ENCODE measurements around the gene PRDM1. TPM values are rescaled to one million over a fixed set of nuclear protein-coding genes. Genes with fewer than 3 reads are reported as not detected.
"Not testable (repeated sequence)": the region's sequence is repeated elsewhere in the genome, so short reads cannot be mapped to it uniquely, and the experiment has no call there.

PRDM1 gene
- total RNA-seq, 1 experiment from 2014 or later: 0.11 TPM

DNA sequence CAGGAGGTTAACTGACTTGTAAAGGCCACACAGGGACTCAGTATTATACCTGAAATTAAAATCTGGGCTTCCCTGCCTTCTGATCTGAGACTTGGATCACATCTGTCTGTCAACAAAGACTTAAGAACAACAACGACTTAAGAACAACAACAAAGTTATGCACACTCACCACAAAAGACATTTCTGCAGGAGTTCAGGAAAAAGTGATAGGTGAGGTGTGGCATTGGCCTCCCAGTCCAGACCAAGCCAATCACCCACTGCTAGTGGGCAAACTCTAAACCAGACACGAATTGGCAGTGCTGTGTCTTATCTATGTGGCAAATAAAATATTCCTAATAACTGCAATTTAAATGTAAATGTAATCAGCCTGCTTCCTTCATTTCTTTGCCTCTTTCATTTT lies 61.3 kb downstream of the PRDM1 start:
- Histone ChIP-seq H4K20me1 (ENCODE audit: insufficient read depth, low read depth, low read length) (no peaks in the 10 kb centered on the region), H3K4me3 (ENCODE audit: low read length) (no peak overlapping the region), H3K27ac (ENCODE audit: low read length) (no peak overlapping the region), H3K9ac (ENCODE audit: low read length) (no peak overlapping the region), H3K9me2 (replicated peaks; ENCODE audit: insufficient read depth, low read length) (no peaks in the 10 kb centered on the region), H3K27me3 (ENCODE audit: low read length) (no peaks in the 10 kb centered on the region), H3K4me2 (ENCODE audit: low read depth, low read length, poor library complexity, severe bottlenecking) (no peak overlapping the region), H2AFZ (ENCODE audit: low read length) (no peak overlapping the region), H3K79me2 (ENCODE audit: low read length) (no peaks in the 10 kb centered on the region), H3K4me1 (ENCODE audit: low read length) (peaks cover 4% of the 10 kb centered on the region), H3K36me3 (ENCODE audit: insufficient read depth, low read length) (no peaks in the 10 kb centered on the region), H3K9me3 (ENCODE audit: low read length) (no peaks in the 10 kb centered on the region)
- DNase-seq: no peak

DNA sequence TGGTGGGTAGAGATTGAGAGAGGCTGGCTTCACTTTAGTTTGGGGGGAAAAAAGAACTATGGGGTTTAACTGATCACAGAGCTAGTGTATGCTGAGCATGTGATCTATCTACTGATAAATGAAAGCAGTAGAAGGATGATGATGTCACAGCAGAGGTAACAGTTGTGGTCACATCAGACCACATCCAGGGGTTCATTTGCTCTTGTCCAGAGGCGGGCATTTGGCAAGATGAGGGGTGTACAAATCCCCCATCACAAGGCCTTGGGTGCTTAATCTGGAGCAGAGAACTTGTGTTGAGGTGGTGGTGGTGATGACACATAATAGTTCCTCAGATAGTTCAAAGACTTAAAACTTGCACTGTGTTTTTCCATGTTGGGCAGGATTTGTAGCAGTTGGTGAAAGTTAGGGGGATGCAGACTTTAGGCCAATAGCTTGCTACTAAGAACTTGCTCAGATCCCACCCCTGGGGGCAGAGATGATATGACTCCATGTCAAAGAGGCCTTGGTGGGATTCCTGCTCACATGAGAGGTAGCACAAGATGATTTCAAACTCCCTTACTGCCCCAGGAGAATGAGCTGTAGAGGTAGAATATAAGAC lies 63.4 kb downstream of the PRDM1 start:
- Histone ChIP-seq H3K9me3 (ENCODE audit: low read length) (no peaks in the 10 kb centered on the region), H3K79me2 (ENCODE audit: low read length) (no peaks in the 10 kb centered on the region), H3K4me3 (ENCODE audit: low read length) (no peak overlapping the region), H2AFZ (ENCODE audit: low read length) (no peak overlapping the region), H3K4me1 (ENCODE audit: low read length) (no peaks in the 10 kb centered on the region), H3K9me2 (replicated peaks; ENCODE audit: insufficient read depth, low read length) (no peaks in the 10 kb centered on the region), H4K20me1 (ENCODE audit: insufficient read depth, low read depth, low read length) (no peaks in the 10 kb centered on the region), H3K27ac (ENCODE audit: low read length) (no peak overlapping the region), H3K4me2 (ENCODE audit: low read depth, low read length, poor library complexity, severe bottlenecking) (no peak overlapping the region), H3K36me3 (ENCODE audit: insufficient read depth, low read length) (no peaks in the 10 kb centered on the region), H3K27me3 (ENCODE audit: low read length) (no peaks in the 10 kb centered on the region), H3K9ac (ENCODE audit: low read length) (no peak overlapping the region)
- DNase-seq: no peak

DNA sequence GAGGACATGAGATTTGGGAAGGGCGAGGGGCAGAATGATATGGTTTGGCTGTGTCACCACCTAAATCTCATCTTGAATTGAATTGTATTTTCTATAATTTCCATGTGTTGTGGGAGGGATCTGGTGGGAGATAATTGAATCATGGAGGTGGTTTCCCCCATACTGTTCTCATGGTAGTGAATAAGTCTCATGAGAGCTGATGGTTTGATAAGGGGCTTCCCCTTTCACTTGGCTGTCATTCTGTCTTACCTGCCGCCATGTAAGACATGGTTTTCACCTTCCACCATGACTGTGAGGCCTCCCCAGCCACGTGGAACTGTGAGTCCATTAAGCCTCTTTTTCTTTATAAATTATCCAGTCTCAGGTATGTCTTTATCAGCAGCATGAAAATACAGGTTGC lies 66.3 kb downstream of the PRDM1 start:
- not testable (repeated sequence) for DNase-seq; H3K9ac ChIP-seq (ENCODE audit: low read length); H3K36me3 ChIP-seq (ENCODE audit: insufficient read depth, low read length); H4K20me1 ChIP-seq (ENCODE audit: insufficient read depth, low read depth, low read length); H3K9me3 ChIP-seq (ENCODE audit: low read length); H3K4me1 ChIP-seq (ENCODE audit: low read length); H3K4me2 ChIP-seq (ENCODE audit: low read depth, low read length, poor library complexity, severe bottlenecking); H3K9me2 ChIP-seq (replicated peaks; ENCODE audit: insufficient read depth, low read length); H3K4me3 ChIP-seq (ENCODE audit: low read length); H3K79me2 ChIP-seq (ENCODE audit: low read length); H3K27ac ChIP-seq (ENCODE audit: low read length); H3K27me3 ChIP-seq (ENCODE audit: low read length); H2AFZ ChIP-seq (ENCODE audit: low read length)

DNA sequence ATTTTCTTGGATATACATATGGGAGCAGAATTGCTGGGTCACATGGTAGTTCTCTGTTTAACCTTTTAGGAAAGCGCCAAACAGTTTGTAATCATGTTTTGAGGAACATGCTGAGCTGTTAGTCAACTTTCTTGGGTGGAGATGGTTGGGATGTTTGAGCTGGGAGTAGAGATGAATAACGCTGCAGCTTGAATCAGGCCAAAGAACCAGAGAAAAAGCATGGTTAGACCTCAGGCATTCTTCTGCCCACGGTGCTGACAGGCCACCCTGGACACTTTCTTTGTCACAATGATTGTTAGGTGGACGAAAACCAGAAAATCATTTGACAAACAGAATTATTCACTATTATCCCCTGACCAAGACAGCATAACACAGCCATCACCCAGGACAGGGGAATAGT lies 66.8 kb downstream of the PRDM1 start:
- Histone ChIP-seq H3K36me3 (ENCODE audit: insufficient read depth, low read length) (no peaks in the 10 kb centered on the region), H4K20me1 (ENCODE audit: insufficient read depth, low read depth, low read length) (no peaks in the 10 kb centered on the region), H3K9me2 (replicated peaks; ENCODE audit: insufficient read depth, low read length) (no peaks in the 10 kb centered on the region), H3K9me3 (ENCODE audit: low read length) (no peaks in the 10 kb centered on the region), H3K4me1 (ENCODE audit: low read length) (no peaks in the 10 kb centered on the region), H3K9ac (ENCODE audit: low read length) (no peak overlapping the region), H3K27me3 (ENCODE audit: low read length) (no peaks in the 10 kb centered on the region), H3K79me2 (ENCODE audit: low read length) (no peaks in the 10 kb centered on the region), H3K4me2 (ENCODE audit: low read depth, low read length, poor library complexity, severe bottlenecking) (no peak overlapping the region), H3K4me3 (ENCODE audit: low read length) (no peak overlapping the region), H3K27ac (ENCODE audit: low read length) (no peak overlapping the region), H2AFZ (ENCODE audit: low read length) (no peak overlapping the region)
- no peak for DNase-seq

DNA sequence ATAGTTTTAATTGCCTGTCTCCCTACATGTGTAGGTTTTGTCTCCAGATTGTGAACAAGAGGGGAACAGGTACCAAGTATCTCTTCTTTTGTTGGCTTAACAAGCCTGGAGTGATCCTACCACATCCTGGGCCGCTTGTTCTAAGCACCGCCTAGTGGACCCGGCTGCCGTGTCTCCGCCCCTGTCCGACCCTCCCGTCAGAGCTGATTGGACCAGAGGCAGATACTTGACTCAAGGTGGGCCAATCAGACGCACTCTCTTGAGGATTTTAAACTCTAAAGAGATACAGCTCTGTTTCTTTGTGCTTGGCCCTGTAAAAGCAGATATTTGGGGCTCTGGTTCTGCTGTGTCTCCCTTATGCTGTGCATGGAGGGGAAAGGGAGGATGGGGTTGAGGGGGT lies 68.2 kb downstream of the PRDM1 start:
- H3K9ac ChIP-seq (ENCODE audit: low read length): no peak overlapping the region
- H3K79me2 ChIP-seq (ENCODE audit: low read length): no peaks in the 10 kb centered on the region
- no peaks in the 10 kb centered on the region for H3K9me3 ChIP-seq (ENCODE audit: low read length)
- H3K4me3 ChIP-seq (ENCODE audit: low read length): no peak overlapping the region
- H3K27me3 ChIP-seq (ENCODE audit: low read length): no peaks in the 10 kb centered on the region
- no peak overlapping the region for H3K4me2 ChIP-seq (ENCODE audit: low read depth, low read length, poor library complexity, severe bottlenecking)
- no peak overlapping the region for H3K27ac ChIP-seq (ENCODE audit: low read length)
- DNase-seq: no peak
- no peaks in the 10 kb centered on the region for H3K4me1 ChIP-seq (ENCODE audit: low read length)
- no peaks in the 10 kb centered on the region for H3K36me3 ChIP-seq (ENCODE audit: insufficient read depth, low read length)
- no peaks in the 10 kb centered on the region for H3K9me2 ChIP-seq (replicated peaks; ENCODE audit: insufficient read depth, low read length)
- H4K20me1 ChIP-seq (ENCODE audit: insufficient read depth, low read depth, low read length): no peaks in the 10 kb centered on the region
- H2AFZ ChIP-seq (ENCODE audit: low read length): no peak overlapping the region

DNA sequence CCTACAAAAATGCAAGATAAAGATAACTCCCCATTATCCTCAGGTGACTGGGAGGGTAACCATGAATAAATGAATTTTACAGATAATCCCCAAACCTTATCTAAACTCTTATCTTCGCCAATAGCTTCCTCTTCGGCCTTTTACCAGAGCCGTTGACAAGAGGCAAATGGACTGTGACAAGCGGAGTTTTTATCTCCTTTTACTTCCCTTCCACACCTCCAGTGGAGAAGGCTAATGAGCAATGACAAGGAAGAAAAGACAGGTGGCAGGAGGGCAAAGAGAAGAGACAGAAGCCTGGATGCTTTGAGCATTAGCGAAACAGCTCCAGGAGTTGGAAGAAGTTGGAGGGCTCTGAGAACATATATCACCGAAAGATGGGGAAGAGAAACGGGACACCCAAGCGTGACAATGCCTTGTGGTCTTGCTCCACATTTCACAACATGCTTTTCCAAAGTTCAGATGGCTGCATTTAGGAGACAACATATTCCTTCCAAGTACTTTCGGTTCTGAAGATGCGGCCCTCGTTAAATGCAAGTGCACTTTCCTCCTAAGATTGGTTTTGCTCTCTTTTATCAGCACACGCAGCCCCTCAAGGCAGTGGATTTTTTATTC lies 69.2 kb downstream of the PRDM1 start:
- no peaks in the 10 kb centered on the region for H3K27me3 ChIP-seq (ENCODE audit: low read length)
- H3K9me3 ChIP-seq (ENCODE audit: low read length): no peaks in the 10 kb centered on the region
- DNase-seq: no peak
- no peaks in the 10 kb centered on the region for H4K20me1 ChIP-seq (ENCODE audit: insufficient read depth, low read depth, low read length)
- H2AFZ ChIP-seq (ENCODE audit: low read length): no peak overlapping the region
- H3K36me3 ChIP-seq (ENCODE audit: insufficient read depth, low read length): no peaks in the 10 kb centered on the region
- H3K9me2 ChIP-seq (replicated peaks; ENCODE audit: insufficient read depth, low read length): no peaks in the 10 kb centered on the region
- no peak overlapping the region for H3K4me2 ChIP-seq (ENCODE audit: low read depth, low read length, poor library complexity, severe bottlenecking)
- no peak overlapping the region for H3K4me3 ChIP-seq (ENCODE audit: low read length)
- H3K79me2 ChIP-seq (ENCODE audit: low read length): no peaks in the 10 kb centered on the region
- no peaks in the 10 kb centered on the region for H3K4me1 ChIP-seq (ENCODE audit: low read length)
- no peak overlapping the region for H3K27ac ChIP-seq (ENCODE audit: low read length)
- H3K9ac ChIP-seq (ENCODE audit: low read length): no peak overlapping the region

DNA sequence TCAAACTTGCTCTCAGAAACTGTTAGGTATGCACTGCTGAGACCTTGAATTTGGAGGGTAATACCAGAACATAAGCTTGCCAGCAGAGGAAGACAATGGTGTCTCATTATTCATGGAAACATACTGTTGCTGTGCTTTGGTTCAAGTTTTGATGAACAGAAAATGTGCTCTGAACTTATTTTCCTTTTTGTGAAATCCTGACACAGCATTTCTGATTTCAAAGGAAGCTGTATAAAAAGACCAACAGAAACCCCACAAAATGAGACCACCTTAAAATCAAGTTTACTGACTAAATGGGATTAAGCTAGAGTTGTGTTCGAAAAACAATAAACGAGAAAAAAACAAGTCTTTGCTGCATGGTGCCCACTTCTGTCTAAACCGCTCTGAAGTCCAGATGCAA lies 70.3 kb downstream of the PRDM1 start:
- Histone ChIP-seq H3K4me2 (ENCODE audit: low read depth, low read length, poor library complexity, severe bottlenecking) (no peak overlapping the region), H3K9me3 (ENCODE audit: low read length) (no peaks in the 10 kb centered on the region), H3K9me2 (replicated peaks; ENCODE audit: insufficient read depth, low read length) (no peaks in the 10 kb centered on the region), H3K27ac (ENCODE audit: low read length) (no peak overlapping the region), H3K79me2 (ENCODE audit: low read length) (no peaks in the 10 kb centered on the region), H3K27me3 (ENCODE audit: low read length) (no peaks in the 10 kb centered on the region), H3K4me1 (ENCODE audit: low read length) (no peaks in the 10 kb centered on the region), H2AFZ (ENCODE audit: low read length) (no peak overlapping the region), H3K36me3 (ENCODE audit: insufficient read depth, low read length) (no peaks in the 10 kb centered on the region), H3K9ac (ENCODE audit: low read length) (no peak overlapping the region), H3K4me3 (ENCODE audit: low read length) (no peak overlapping the region), H4K20me1 (ENCODE audit: insufficient read depth, low read depth, low read length) (no peaks in the 10 kb centered on the region)
- no peak for DNase-seq

DNA sequence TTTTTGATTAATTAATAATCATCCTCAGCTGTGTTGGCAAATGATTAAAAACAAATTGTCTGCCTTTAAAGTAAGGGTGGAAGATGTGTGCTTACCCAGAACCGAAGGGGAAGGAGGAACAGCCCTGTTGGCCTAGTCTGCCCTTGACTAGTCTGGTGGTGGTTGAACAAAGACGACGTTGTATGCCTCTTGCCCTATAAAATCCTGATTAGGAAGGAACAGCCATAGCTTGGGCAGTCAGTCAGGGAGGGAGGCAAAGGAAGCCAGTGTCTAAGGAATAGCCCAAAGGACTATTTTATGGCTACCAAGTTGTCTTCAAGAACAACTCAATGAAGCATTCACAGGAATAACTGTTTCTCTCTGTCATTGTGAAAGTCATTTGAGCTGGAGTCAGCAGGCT lies 70.7 kb downstream of the PRDM1 start:
- no peaks in the 10 kb centered on the region for H3K27me3 ChIP-seq (ENCODE audit: low read length)
- no peak overlapping the region for H2AFZ ChIP-seq (ENCODE audit: low read length)
- H3K4me2 ChIP-seq (ENCODE audit: low read depth, low read length, poor library complexity, severe bottlenecking): no peak overlapping the region
- no peak overlapping the region for H3K27ac ChIP-seq (ENCODE audit: low read length)
- no peak overlapping the region for H3K9ac ChIP-seq (ENCODE audit: low read length)
- no peak overlapping the region for H3K4me3 ChIP-seq (ENCODE audit: low read length)
- H3K9me3 ChIP-seq (ENCODE audit: low read length): no peaks in the 10 kb centered on the region
- no peaks in the 10 kb centered on the region for H3K9me2 ChIP-seq (replicated peaks; ENCODE audit: insufficient read depth, low read length)
- no peaks in the 10 kb centered on the region for H3K79me2 ChIP-seq (ENCODE audit: low read length)
- DNase-seq: no peak
- H3K36me3 ChIP-seq (ENCODE audit: insufficient read depth, low read length): no peaks in the 10 kb centered on the region
- H4K20me1 ChIP-seq (ENCODE audit: insufficient read depth, low read depth, low read length): no peaks in the 10 kb centered on the region
- H3K4me1 ChIP-seq (ENCODE audit: low read length): no peaks in the 10 kb centered on the region
